Activated naive CD4-positive, alpha-beta T cell (primary cell): ENCODE data around the gene RABGEF1.
A peak's percentile ranks its signal among the peaks of the same experiment; 100 is the strongest.
"Not testable (repeated sequence)": the region's sequence is repeated elsewhere in the genome, so short reads cannot be mapped to it uniquely, and the experiment has no call there.

ENCODE experiments used
- DNase-seq, 4 experiments: peaks; one replicate each; lab custom pipeline; 2025; lab: John Stamatoyannopoulos, UW

The RABGEF1 gene

DNA sequence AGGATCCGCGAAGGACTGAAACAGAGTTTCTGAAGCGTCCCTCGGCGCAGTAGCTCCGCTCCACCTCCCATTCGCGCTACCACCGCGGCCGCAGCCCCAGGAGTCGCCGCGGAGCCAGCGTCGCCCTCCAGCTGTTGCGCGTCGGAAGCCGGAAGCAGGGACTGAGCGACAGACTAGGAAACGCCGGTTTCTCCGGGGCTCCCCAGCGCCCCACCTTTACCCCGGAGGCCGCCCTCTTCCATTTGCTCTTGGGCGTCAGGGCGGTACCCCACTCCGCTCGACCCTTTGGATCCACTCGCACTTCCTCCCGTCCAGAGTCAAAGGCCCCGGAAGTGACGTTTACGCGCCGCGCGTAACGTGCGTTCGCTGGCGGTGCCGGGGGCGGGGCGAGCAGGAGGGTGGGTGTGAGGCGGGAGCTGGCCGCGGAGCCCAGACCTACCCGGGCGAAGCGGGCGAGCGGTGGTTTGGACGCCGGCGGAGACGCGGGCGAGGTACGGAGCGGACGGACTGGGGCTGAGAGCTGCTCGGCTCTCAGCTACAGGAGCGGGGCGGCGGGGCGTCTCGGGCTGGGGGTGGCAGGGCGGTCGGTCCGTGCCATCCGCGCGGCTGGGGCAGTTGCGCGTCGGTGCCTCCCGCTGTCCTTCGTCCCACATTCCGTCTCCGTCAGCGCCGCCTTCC is at the start of gene RABGEF1:
TSS of gene RABGEF1 (plus strand) at position 432 of the 678 bp plus-strand sequence. CDS start 31,167 bp downstream, outside the sequence.
- DNase-seq = peak; percentile 86 to 94 (median 92)

DNA sequence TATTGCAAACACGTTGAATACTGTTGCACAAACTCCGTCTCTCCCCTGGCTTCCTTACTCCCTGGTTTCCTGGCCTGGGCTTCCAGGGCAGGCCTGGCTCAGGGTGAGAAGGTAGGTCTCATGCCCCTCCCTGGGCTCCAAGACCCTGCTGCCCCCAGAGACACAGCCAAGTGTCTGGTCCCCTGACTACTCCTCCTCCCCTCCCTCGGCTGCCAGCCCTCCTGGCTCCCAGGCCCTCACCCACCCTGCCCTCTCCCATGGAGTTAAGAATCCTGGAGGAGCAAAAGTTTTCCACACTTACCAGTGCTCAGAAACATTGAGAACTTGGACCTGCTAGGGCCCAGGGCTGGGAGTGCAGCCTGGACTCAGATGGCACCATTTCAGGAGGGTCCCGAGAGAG is 47.2 kb upstream of the RABGEF1 start:
- no peak for DNase-seq

DNA sequence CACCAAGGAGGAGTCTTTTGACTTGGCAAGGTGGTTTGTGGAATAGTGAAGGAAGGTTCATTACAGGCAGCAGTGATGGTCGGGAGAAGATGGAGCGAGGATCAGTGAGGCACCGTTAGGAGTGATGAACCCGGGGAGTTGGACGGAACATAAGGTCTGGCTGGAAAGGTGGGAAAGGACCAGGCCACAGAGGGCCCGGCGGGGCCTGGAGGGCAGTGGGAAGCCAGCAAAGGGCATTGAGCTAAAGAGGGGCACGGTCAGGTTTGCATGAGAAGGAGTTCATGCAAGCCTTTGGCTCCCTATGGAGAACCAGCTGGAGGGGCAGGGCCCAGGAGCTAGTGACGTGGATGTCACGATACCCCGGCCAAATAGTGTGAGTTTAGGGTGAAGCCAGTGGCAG is 46.2 kb upstream of the RABGEF1 start:
- no peak for DNase-seq

DNA sequence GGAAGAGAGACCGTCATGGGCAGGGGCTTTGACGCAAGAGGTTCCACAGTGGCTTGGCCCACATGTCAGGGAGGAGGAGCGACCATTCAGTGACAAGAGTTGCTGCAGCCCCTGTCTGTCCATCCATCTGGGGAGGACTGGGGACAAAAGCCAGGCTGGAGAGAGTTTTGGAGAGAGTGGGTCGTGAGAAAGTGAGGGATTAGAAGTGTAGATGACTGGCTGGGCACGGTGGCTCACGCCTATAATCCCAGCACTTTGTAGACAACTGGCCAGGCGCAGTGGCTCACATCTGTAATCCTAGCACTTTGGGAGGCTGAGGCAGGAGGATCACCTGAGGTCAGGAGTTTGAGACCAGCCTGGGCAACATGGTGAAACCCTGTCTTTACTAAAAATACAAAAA is 45.1 kb upstream of the RABGEF1 start:
- not testable (repeated sequence) for DNase-seq

DNA sequence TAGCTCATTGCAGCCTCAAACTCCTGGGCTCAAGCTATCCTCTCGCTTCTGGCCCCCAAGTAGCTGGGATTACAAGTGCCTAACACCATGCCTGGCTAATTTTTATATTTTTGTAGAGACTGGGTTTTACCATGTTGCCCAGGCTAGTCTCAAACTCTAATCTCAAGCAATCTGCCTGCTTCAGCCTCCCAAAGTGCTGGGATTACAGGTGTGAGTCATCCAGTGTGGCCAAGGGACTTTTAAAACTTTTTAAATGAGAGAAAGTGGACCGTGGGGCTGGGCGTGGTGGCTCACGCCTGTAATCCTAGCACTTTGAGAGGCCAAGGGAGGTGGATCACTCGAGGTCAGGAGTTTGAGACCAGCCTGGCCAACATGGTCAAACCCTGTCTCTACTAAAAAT is 44.4 kb upstream of the RABGEF1 start:
- DNase-seq = not testable (repeated sequence)

DNA sequence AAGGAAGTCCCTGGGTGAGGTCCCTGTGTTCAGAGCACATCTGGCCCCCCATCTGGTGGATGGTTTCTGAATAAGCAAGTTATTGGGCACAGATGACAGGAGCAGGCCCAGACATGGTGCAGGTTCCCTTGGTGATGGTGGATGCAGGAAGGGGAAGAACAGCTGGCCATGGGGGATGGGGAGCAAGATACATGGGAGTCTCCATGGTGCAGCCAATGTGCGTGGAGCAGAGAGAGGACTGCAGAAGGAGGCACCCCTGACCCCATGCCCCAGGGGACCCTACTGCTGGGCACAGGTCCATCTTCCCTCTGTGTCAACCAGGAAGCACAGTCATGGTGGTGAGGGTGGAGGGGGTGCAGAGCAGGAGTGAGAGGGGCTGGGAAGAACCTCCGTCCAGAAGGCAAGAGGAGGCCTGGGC is 43.8 kb upstream of the RABGEF1 start:
- no peak for DNase-seq

DNA sequence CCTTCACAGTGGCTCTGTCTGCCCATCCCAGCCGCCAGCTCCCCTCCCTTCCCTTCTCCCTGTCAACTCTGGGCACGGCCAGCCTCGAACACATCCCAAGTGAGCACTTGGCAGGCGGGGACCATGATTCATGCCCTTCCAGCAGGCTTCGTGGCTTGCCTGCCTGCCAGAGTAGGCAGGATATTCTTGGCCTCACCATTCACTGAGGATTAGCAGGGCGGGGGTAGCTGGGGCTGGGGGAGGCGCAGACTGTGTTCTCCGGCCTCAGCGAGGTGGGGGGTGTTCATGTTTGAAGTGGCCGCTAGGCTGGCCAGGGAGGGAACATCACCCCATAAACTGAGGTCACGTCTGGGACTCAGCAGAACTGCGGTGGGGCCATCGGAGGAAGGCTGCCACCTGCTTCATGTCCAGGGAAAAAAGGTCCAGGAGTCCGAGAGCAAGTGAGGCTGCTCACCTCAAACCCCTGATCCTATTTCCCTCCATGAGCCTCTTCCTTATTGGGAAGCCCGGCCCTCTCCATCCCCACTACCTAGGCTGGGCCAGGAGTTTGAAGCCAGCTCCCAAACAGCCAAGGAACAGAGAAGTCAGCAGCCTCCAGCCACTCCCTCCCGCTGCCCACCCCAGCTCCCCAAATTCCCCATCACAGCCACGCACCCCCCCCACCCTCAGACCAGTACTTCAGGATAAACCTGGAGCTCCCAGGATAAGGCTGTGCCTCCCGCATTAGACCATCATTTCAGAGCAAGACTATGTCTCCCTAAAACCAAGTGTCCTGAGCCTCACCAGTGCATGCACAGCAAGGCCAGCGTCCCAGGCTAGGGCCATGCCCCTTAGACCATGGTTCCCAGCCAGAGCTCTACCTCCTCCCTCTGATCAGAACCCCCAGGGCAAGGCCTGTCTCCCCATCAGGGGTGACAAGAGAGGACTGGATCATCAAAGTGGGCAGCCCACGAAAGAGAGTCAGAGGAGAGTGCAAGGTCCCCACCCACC is 42.8 kb upstream of the RABGEF1 start:
- DNase-seq = no peak

DNA sequence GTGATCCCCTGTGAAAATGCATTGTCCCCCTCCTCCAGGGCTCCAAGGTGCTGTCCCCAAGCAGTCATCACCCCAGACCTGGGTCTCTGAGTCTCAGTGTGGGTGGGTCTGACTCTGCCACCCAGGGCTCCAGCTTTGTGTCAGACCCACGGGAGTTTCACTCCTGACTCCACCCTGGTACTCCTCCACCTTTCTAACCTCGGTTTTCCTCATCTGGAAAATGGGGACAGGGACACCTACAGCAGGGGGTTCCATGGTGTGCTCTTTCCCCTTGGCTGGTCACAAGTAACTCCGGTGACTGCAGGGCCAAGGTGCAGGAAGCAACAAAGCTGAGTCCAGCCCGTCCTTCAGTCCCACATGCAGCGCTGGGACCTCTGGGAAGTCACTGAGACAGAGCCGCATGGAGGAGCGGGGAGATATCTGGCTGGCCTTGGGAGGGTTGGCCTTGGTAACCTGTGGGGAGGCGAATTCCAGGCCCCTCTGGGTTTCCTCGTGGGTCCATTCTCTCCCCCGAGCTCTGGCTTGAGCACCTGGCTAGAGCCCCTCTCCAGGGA is 41.8 kb upstream of the RABGEF1 start:
- no peak for DNase-seq

DNA sequence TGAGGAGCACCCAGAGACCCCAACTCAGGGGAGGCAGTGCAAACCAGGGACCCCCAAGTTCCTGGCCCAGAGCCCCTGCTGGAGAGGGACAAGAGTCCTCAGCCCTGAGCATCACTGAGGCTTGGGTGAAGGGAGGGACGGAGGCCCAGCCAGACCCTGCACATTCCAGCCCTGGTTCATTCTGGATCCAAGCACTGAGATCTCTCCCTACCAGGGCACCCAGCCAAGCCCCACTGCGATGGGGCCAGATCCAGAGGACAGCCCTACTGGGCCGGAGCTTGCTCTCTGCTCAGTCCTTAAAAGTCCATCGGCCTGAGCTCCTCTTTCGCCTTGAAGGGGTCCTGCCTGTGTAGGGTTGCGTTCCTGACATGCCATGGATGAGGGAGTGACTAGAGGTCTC is 40.5 kb upstream of the RABGEF1 start:
- no peak for DNase-seq

DNA sequence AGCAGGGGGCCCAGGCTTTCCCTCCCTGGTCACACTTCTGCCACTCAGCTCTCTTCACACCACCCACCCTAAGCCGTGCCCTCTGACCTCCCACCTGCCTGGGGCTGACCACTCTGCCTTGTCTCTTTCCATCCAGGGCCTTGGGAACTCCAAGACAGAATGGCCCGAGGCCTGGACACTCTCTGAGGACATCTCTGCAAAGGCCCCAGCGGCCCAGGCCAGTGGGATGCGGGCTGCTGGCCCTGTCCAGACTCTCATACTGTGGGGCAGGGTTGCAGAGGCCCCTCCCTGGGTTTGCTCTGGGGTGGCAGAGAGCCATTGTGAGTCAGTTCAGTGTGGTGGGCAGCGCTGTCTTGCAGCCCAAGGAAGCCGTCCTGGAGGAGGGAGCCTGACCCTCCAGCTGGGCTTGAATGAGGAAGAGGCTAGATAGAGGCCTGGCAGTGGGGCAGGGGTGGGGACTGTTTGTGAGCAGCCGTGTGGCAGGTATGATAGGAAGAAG is 39.9 kb upstream of the RABGEF1 start:
- DNase-seq = no peak

DNA sequence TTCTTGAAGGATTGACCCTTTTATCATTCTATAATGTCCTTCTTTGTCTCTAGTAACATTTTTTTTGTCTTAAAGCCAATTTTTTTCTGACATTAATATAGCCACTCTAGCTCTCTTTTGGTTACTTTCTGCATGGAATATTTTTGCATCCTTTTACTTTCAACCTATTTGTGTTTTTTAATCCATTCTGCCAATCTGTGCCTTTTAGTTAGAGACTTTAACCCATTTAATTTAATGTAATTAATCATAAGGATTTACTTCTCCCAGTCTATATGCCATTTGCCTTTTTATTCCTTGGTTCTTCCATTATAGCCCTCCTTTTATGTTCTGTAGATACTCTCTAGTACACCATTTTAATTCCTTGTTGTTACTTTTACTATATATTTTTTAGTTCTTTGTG is 32.7 kb upstream of the RABGEF1 start:
- DNase-seq = no peak

DNA sequence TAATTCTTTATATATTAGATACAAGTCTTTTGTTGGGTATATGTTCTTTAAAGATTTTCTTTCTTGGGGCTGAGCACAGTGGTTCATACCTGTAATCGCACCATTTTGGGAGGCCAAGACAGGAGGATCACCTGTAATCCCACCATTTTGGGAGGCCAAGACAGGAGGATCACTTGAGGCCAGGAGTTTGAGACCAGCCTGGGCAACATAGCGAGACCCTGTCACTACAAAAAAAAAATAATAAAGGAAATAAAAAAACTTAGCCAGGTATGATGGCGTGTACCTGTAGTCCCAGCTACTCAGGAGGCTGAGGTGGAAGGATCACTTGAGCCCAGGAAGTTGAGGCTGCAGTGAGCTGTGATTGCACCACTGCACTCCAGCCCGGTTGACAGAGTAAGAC is 29.8 kb upstream of the RABGEF1 start:
- DNase-seq = not testable (repeated sequence)

DNA sequence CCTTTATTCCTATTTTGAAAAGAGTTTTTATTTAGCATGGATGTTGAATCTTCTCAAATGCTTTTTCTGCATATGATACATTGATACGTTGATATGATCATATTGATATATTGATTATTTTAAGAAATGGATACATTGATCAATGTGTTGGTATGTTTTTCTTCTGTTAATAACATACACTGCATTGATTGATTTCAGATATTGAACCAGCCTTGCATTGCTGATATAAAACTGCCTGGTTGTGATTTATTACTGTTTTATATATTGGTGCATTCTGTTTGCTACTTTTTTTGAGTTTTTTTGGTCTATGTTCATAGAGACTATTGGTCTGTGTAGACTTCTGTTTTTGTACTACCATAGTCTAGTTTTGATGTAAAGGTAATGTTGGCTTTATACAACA is 26.8 kb upstream of the RABGEF1 start:
- no peak for DNase-seq

DNA sequence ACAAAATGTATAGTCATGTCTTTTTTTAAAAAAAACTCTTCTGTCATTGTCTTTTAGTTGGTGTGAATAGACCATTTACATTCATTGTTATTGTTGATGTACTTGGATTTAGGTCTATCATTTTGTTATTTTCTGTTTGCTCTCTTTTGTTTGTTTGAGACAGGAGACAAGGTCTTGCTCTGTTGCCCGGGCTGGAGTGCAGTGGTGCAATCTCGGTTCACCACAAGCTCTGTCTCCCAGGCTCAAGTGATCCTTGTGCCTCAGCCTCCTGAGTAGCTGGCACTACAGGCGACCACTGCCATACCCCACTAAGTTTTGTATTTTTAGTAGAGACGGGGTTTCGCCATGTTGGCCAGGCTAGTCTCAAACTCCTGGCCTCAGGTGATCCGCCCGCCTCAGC is 23.9 kb upstream of the RABGEF1 start:
- not testable (repeated sequence) for DNase-seq

DNA sequence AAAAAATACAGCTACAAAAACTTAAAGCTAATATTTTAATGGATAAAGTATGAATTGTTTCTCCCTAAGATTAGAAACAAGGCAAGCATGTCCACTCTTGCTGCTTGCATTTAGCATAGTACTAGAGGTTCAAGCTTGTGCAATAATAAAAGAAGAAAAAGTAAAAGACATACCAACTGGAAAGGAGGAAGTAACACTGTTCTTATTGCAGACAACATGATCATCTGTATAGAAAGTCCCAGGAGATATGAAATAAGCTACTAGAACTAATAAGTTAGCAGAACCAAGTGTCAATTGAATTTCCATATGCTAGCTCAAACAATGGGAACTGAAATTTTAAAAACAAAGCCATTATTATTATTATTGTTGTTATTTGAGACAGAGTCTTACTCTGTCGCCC is 20.0 kb upstream of the RABGEF1 start:
- no peak for DNase-seq

DNA sequence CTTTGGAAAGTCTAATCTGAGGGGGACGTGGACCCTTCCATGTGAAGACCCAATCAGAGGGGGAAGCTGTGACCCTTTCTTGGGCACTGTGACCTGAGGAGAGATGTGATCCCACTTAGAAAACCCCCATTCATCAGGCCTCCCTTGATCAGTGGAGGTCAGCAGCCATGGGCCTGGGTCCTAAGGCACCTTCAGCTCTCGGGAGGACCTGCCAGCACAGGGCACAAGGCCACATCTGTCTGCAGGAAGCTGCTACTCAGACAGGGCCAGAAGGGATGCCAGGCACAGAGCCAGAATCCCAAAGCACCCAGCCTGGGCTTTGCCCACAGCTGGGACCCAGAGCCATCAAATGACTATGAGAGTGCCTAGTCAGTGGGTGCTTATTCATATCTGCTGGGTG is 14.7 kb upstream of the RABGEF1 start:
- DNase-seq = no peak

DNA sequence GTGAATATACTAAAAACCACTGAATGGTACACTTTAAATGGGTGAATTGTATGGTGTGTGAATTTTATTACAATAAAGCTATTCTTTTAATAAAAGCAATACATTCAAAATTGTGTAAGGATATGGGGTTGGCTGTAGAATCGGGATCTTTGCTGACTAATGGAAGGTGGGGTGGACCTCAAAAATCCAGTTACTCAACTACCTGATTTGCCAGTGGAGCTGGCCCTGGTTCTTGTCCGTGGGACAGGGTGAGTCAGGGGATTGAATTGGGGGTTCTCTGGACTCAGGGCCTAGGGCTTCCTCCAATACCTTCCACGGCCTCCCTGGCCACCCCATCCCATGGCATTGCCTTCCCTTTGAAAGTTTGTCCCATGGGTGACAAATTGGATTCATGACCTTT is 13.5 kb upstream of the RABGEF1 start:
- DNase-seq = no peak

DNA sequence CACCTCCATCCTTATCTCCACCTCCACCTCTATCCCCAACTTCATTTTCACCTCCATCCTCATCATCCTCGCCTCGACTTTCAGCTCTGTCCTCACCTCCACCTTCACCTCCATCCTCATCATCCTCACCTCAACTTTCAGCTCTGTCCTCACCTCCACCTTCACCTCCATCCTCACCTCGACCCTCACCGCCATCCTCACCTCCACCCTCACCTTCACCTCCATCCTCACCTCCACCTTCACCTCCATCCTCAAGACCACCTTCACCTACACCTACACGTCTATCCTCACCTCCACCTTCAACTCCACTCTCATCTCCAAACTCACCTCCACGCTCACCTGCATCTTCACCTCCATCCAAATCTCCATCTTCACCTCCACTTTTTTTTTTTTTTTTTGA is 12.0 kb upstream of the RABGEF1 start:
- no peak for DNase-seq

DNA sequence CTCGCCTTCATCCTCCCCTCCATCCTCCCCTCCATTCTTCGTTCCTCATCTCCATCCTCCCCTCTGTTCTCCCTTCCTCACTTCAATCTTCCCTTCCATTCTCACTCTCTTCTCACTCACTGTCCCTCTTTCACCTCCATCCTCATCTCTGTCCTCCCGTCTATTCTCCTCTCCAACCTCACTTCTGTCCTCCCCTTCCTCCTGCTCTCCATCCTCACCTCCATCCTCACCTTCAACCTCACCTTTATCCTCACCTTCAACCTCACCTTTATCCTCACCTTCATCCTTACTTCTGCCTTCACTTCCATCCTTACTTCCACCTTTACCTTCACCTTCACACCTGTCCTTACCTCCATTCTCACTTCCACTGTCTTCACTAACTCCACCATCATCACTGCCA is 11.3 kb upstream of the RABGEF1 start:
- DNase-seq = no peak

DNA sequence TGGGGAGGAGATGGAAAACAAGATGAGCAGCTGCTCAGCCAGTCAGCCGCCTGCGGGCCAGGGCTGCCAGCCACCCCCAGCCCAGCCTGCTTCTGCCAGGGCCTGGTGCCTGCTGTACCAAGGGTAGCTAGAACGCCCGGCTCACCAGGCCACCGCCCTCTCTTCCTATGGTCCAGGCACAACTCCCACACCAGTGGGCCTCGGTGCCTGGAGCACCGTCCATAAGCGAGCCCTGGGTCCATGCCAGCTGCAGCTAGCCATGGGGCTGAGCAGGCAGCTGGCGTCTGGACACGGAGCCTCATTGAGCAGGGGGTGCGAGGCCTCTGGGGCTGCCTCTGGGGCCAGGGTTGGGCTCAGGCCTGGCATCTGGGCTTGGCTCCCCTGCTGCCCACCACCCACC is 8.5 kb upstream of the RABGEF1 start:
- DNase-seq = no peak

DNA sequence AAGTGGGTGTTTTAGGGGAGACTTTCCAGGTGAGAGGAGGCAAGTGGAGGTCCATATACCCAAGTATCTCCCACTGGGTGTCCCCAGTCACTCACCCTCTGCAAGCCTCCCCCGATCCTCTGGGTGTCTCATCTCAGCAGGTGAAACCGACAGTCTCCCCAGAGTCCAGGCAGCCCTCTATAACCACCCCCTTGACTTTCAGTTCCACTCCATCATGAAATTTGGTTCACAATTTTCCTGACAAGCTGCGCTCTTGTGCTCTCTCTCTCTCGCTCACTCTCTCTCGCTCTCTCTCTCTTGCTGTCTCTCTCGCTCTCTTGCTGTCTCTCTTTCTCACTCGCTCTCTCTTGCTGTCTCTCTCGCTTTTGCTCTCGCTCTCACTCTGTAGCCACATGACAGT is 8.1 kb upstream of the RABGEF1 start:
- DNase-seq = no peak

DNA sequence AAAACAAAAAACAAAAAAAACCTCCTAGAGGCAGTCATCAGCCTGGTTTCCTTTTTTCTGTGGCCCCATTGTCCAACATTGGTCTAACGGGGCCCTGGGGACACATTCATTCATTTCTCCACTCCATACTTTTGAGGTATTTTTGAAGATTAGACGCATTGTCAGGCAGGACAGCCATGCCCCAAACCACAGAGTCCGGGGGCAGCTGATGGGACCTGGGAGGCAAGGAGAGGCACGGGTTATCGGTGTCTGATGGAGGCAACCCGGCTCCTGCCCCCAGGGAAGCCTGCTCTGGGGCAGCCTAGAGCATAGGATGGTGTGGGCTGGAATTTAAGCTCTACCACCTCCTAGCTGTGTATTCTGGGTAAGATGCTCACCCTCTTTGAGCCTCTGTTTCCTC is 6.5 kb upstream of the RABGEF1 start:
- DNase-seq = no peak

DNA sequence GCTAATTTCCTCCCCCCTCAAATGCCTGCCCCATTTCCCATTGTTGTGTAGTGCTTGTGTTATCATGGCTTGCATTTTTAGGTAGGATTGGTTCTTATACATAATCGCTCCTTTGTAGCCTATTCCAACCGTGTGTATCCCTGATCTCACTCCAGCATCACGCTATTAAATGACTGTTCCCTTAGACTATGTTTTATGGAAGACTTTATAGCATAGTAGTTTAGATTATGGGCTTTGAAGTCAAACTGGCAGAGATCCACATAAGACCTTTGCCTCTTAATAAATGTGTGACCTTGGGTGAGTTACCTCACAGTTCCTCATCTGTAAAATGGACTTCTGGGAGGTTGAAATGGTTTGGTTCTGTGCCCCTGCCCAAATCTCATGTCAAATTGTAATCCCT is 5.4 kb upstream of the RABGEF1 start:
- DNase-seq = no peak
